CD8-positive, alpha-beta memory T cell (primary cell): ENCODE measurements around the gene CCNA2. TPM values are rescaled to one million over a fixed set of nuclear protein-coding genes. Genes with fewer than 3 reads are reported as not detected.
A peak's percentile ranks its signal among the peaks of the same experiment; 100 is the strongest.

Source experiments
- CTCF ChIA-PET: fragments of 350-600 bp; sonication (Branson Sonifier 250); formaldehyde crosslinking; loops from one replicate; lab custom pipeline; 2021; ENCODE audit warnings: antibody characterized with exemption; lab: Charles Lee
- POLR2A ChIA-PET: fragments of 350-600 bp; sonication (Branson Sonifier 250); formaldehyde crosslinking; loops from one replicate; lab custom pipeline; 2021; ENCODE audit warnings: antibody characterized with exemption; lab: Charles Lee
- DNase-seq, 5 donors: peaks; one replicate each; pipeline versions ENCODE4 v3.0.0 to v3.0.0-alpha.2; 2020 to 2022; ENCODE audit warnings: mixed read lengths in 1 of 5
- H3K27ac ChIP-seq: one replicate; pipeline ENCODE4 v1.7.0; 2013; ENCODE audit warnings: low read depth, mild to moderate bottlenecking, low read length, moderate library complexity
- H3K27me3 ChIP-seq: 2 replicates; pipeline ENCODE4 v1.7.0; 2013; ENCODE audit warnings: low read length, mild to moderate bottlenecking; ENCODE audit not compliant: insufficient read depth, poor library complexity, severe bottlenecking
- H3K36me3 ChIP-seq: 2 replicates; pipeline ENCODE4 v1.7.0; 2013; ENCODE audit warnings: mild to moderate bottlenecking, low read length, moderate library complexity; ENCODE audit not compliant: insufficient read depth
- H3K4me1 ChIP-seq: 2 replicates; pipeline ENCODE4 v1.7.0; 2013; ENCODE audit warnings: mild to moderate bottlenecking, low read length, moderate library complexity; ENCODE audit not compliant: insufficient read depth
- H3K4me3 ChIP-seq: 2 replicates; pipeline ENCODE4 v1.7.0; 2013; ENCODE audit warnings: mild to moderate bottlenecking, low read length
- H3K9me3 ChIP-seq: 2 replicates; pipeline ENCODE4 v1.7.0; 2013; ENCODE audit warnings: mild to moderate bottlenecking, low read length
- H3K27ac Mint-ChIP-seq, 8 donors: one replicate each; pipeline ENCODE4 v1.8.0; 2020 to 2021; ENCODE audit warnings: mixed read lengths in 8 of 8, mild to moderate bottlenecking in 6 of 8, inconsistent platforms in 3 of 8, moderate library complexity in 3 of 8
- H3K27me3 Mint-ChIP-seq, 2 donors: one replicate each; pipeline ENCODE4 v1.8.0; 2020 to 2021; ENCODE audit warnings: mixed read lengths in 2 of 2, mild to moderate bottlenecking in 1 of 2, moderate library complexity in 1 of 2
- H3K36me3 Mint-ChIP-seq, 3 donors: one replicate each; pipeline ENCODE4 v1.8.0; 2020 to 2021; ENCODE audit warnings: mixed read lengths in 3 of 3, inconsistent platforms in 1 of 3, mild to moderate bottlenecking in 1 of 3
- H3K4me1 Mint-ChIP-seq, 3 donors: one replicate each; pipeline ENCODE4 v1.8.0; 2020 to 2021; ENCODE audit warnings: mixed read lengths in 3 of 3, inconsistent platforms in 1 of 3, mild to moderate bottlenecking in 1 of 3
- H3K4me3 Mint-ChIP-seq, 7 donors: one replicate each; pipeline ENCODE4 v1.8.0; 2020 to 2021; ENCODE audit warnings: mixed read lengths in 7 of 7, mild to moderate bottlenecking in 6 of 7, moderate library complexity in 4 of 7, inconsistent platforms in 2 of 7
- H3K9me3 Mint-ChIP-seq, 5 donors: one replicate each; pipeline ENCODE4 v1.8.0; 2020 to 2022; ENCODE audit warnings: mixed read lengths in 5 of 5, mild to moderate bottlenecking in 3 of 5, moderate library complexity in 2 of 5, inconsistent platforms in 1 of 5
- polyA plus RNA-seq: library from polyadenylated mRNA; unstranded; fragments of 300-500 nt; fragmentation: Illumina TruSeq; gene quantifications from one replicate; pipeline ENCODE4 v1.2.3, GENCODE V29; 2021
- total RNA-seq, 2 experiments: library from RNA; stranded (reverse); gene quantifications; one replicate each; pipeline ENCODE4 v1.2.3, GENCODE V29; 2021

CCNA2 gene
- total and polyA plus RNA-seq, 3 experiments from 2014 or later = 0.28 to 73.5 (median 72.1) TPM

- Histone ChIP-seq H3K27ac (no peak overlapping the region), H3K36me3 (peaks cover 5% of the 10 kb centered on the region), H3K9me3 (no peaks in the 10 kb centered on the region), H3K4me1 (no peaks in the 10 kb centered on the region), H3K27me3 (no peaks in the 10 kb centered on the region), H3K4me3 (no peak overlapping the region)
- H3K4me3 Mint-ChIP-seq = no peak overlapping the region
- H3K27ac Mint-ChIP-seq = peak overlapping the region in 1 of 8 donors; percentile 0
- H3K27me3 Mint-ChIP-seq = no peaks in the 10 kb centered on the region
- peaks cover 20 to 54% (median 22%) of the 10 kb centered on the region in 3 donors for H3K36me3 Mint-ChIP-seq
- H3K4me1 Mint-ChIP-seq = no peaks in the 10 kb centered on the region
- POLR2A ChIA-PET = no interaction called here
- CTCF ChIA-PET = no interaction called here
- no peak for DNase-seq
- no peaks in the 10 kb centered on the region for H3K9me3 Mint-ChIP-seq
These were observed 19.2 kb upstream of the CCNA2 start for GRCh38 chr4:121842862-121843261.

- no peak overlapping the region for H3K4me3 Mint-ChIP-seq
- no peaks in the 10 kb centered on the region for H3K4me1 ChIP-seq
- H3K9me3 Mint-ChIP-seq = no peaks in the 10 kb centered on the region
- peaks cover 2% of the 10 kb centered on the region for H3K36me3 ChIP-seq
- no peak overlapping the region for H3K27ac Mint-ChIP-seq
- no peak for DNase-seq
- H3K27ac ChIP-seq = no peak overlapping the region
- no peak overlapping the region for H3K4me3 ChIP-seq
- H3K4me1 Mint-ChIP-seq = no peaks in the 10 kb centered on the region
- no peaks in the 10 kb centered on the region for H3K27me3 ChIP-seq
- CTCF ChIA-PET = no interaction called here
- POLR2A ChIA-PET = no interaction called here
- no peaks in the 10 kb centered on the region for H3K27me3 Mint-ChIP-seq
- peaks cover 13 to 41% (median 18%) of the 10 kb centered on the region in 3 donors for H3K36me3 Mint-ChIP-seq
- H3K9me3 ChIP-seq = no peaks in the 10 kb centered on the region
These were observed 14.5 kb upstream of the CCNA2 start for GRCh38 chr4:121838136-121838535.

DNA sequence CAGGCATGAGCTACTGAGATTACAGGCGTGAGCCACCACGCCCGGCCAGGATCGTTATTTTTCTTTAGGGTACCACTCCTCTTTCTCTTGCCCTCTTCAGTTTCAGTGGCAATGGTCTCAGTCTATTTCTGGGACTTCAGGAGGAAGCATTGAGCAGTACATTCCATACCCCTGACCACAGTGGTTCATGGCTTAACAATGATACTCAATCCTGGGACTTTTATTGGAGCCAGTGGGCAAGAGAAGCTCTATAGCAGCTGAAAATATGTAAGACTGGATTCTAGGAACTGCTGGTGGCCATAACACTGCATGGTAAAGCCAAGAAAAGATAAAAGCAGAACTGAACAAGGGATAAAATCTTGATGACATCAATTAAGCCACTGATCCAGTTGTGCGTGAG lies 5.8 kb upstream of the CCNA2 start:
- H3K9me3 Mint-ChIP-seq = no peaks in the 10 kb centered on the region
- Histone ChIP-seq H3K4me1 (no peaks in the 10 kb centered on the region), H3K36me3 (peaks cover 6% of the 10 kb centered on the region), H3K27me3 (no peaks in the 10 kb centered on the region), H3K9me3 (no peaks in the 10 kb centered on the region), H3K4me3 (no peak overlapping the region), H3K27ac (no peak overlapping the region)
- no peak overlapping the region for H3K4me3 Mint-ChIP-seq
- ChIA-PET CTCF (interaction anchor here (0.7 to 1.1 kb wide), 2 partner anchors 271 to 904 kb away, joined by 3 to 4 read pairs; no protein-coding TSS in a partner anchor), POLR2A (no interaction called here)
- DNase-seq = no peak
- H3K36me3 Mint-ChIP-seq = peaks cover 0 to 40% (median 0%) of the 10 kb centered on the region in 3 donors
- H3K27me3 Mint-ChIP-seq = no peaks in the 10 kb centered on the region
- H3K27ac Mint-ChIP-seq = no peak overlapping the region
- peaks cover 0 to 5% (median 0%) of the 10 kb centered on the region in 3 donors for H3K4me1 Mint-ChIP-seq

DNA sequence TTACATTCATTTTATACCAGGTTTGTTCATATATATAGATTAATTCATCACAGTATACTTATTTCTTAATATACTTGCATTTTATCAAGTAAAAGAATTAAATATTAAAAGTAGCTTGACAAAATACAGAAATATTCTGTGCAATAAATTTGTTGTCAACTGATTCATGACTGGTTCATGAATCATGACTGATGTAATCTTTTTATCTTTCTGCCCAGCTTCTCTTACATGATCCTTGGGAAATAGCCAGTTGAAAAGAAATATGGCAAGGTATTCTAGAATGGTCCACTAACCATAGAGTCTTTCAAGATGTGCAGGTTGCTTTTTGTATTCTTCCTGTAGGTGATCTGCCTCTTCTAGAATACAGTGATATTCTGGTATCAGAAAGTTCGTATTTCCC lies 4.2 kb upstream of the CCNA2 start:
- Mint-ChIP-seq H3K4me1 (peaks cover 10 to 19% (median 15%) of the 10 kb centered on the region in 3 donors), H3K36me3 (peaks cover 0 to 39% (median 0%) of the 10 kb centered on the region in 3 donors), H3K4me3 (no peak overlapping the region), H3K9me3 (no peaks in the 10 kb centered on the region), H3K27me3 (peaks cover 0 to under 1% of the 10 kb centered on the region in 2 donors), H3K27ac (no peak overlapping the region)
- H3K4me3 ChIP-seq = no peak overlapping the region
- ChIA-PET CTCF (interaction anchor here (1.7 to 2.5 kb wide), 2 partner anchors 8 to 27 kb away, joined by 4 to 7 read pairs; partner anchors contain the start of gene EXOSC9), POLR2A (no interaction called here)
- no peaks in the 10 kb centered on the region for H3K27me3 ChIP-seq
- H3K4me1 ChIP-seq = peaks cover 5% of the 10 kb centered on the region
- H3K36me3 ChIP-seq = peaks cover under 1% of the 10 kb centered on the region
- no peaks in the 10 kb centered on the region for H3K9me3 ChIP-seq
- DNase-seq = no peak
- no peak overlapping the region for H3K27ac ChIP-seq

- H3K4me3 Mint-ChIP-seq = peak overlapping the region in 4 of 7 donors; percentile 31 to 71 (median 38)
These were observed 1.3 kb upstream of the CCNA2 start for GRCh38 chr4:121824950-121825349.

GRCh38 chr4:121824171-121824527 lies 466 bp upstream of the CCNA2 start:
- H3K4me1 ChIP-seq = peaks cover 5% of the 10 kb centered on the region
- H3K9me3 ChIP-seq = no peaks in the 10 kb centered on the region
- Mint-ChIP-seq H3K9me3 (no peaks in the 10 kb centered on the region), H3K27ac (peak overlapping the region; percentile 8 to 95 (median 90)), H3K4me1 (peaks cover 17 to 34% (median 22%) of the 10 kb centered on the region in 3 donors), H3K36me3 (peaks cover 0 to 18% (median 0%) of the 10 kb centered on the region in 3 donors), H3K4me3 (peak overlapping the region; percentile 79 to 95 (median 93)), H3K27me3 (peaks cover 0 to 2% of the 10 kb centered on the region in 2 donors)
- H3K36me3 ChIP-seq = no peaks in the 10 kb centered on the region
- ChIA-PET POLR2A (interaction anchor here (0.6 to 2.2 kb wide), 4 partner anchors 23 to 499 kb away, joined by 3 to 10 read pairs (median 4); partner anchors contain the start of genes BBS7 and EXOSC9), CTCF (interaction anchor here (0.9 to 1.6 kb wide), 3 partner anchors 10 to 23 kb away, joined by 3 to 5 read pairs (median 3); partner anchors contain the start of gene EXOSC9)
- DNase-seq = no peak
- peak overlapping the region; percentile 45 for H3K27ac ChIP-seq
- peak overlapping the region; percentile 83 for H3K4me3 ChIP-seq
- H3K27me3 ChIP-seq = no peaks in the 10 kb centered on the region

More at GRCh38 chr4:121824950-121825349, 1.3 kb upstream of the CCNA2 start:
- Histone ChIP-seq H3K27ac (no peak overlapping the region), H3K9me3 (no peaks in the 10 kb centered on the region), H3K4me1 (peaks cover 5% of the 10 kb centered on the region), H3K4me3 (no peak overlapping the region), H3K36me3 (no peaks in the 10 kb centered on the region), H3K27me3 (no peaks in the 10 kb centered on the region)
- ChIA-PET CTCF (interaction anchor here (1.2 to 1.6 kb wide), 2 partner anchors 22 to 24 kb away, joined by 3 to 5 read pairs; partner anchors contain the start of gene EXOSC9), POLR2A (interaction anchor here (1.5 to 2.2 kb wide), 2 partner anchors 23 to 45 kb away, joined by 3 to 10 read pairs; partner anchors contain the start of genes BBS7 and EXOSC9)
- H3K9me3 Mint-ChIP-seq = no peaks in the 10 kb centered on the region
- peaks cover 17 to 32% (median 22%) of the 10 kb centered on the region in 3 donors for H3K4me1 Mint-ChIP-seq
- DNase-seq = no peak
- H3K36me3 Mint-ChIP-seq = peaks cover 0 to 21% (median 0%) of the 10 kb centered on the region in 3 donors
- peak overlapping the region in 3 of 8 donors; percentile 35 to 43 (median 38) for H3K27ac Mint-ChIP-seq
- H3K27me3 Mint-ChIP-seq = peaks cover 0 to 2% of the 10 kb centered on the region in 2 donors

- peaks cover 0 to 24% (median 0%) of the 10 kb centered on the region in 3 donors for H3K36me3 Mint-ChIP-seq
These were observed 733 bp downstream of the CCNA2 start for GRCh38 chr4:121822796-121823504.

GRCh38 chr4:121822047-121822446 lies 1.6 kb downstream of the CCNA2 start:
- CTCF ChIA-PET = no interaction called here
- H3K27ac Mint-ChIP-seq = peak overlapping the region in 3 of 8 donors; percentile 37 to 95 (median 92)

More at GRCh38 chr4:121822796-121823504, 733 bp downstream of the CCNA2 start:
- Histone ChIP-seq H3K4me3 (peak overlapping the region; percentile 83), H3K4me1 (peaks cover 5% of the 10 kb centered on the region), H3K27ac (peak overlapping the region; percentile 57), H3K27me3 (no peaks in the 10 kb centered on the region), H3K36me3 (no peaks in the 10 kb centered on the region), H3K9me3 (no peaks in the 10 kb centered on the region)
- DNase-seq = peak; percentile 4 to 55 (median 13)
- CTCF ChIA-PET = no interaction called here
- POLR2A ChIA-PET = no interaction called here
- peak overlapping the region; percentile 79 to 95 (median 93) for H3K4me3 Mint-ChIP-seq
- peaks cover 17 to 43% (median 26%) of the 10 kb centered on the region in 3 donors for H3K4me1 Mint-ChIP-seq
- H3K27ac Mint-ChIP-seq = peak overlapping the region; percentile 22 to 95 (median 54)
- no peaks in the 10 kb centered on the region for H3K9me3 Mint-ChIP-seq
- peaks cover 0 to 2% of the 10 kb centered on the region in 2 donors for H3K27me3 Mint-ChIP-seq

More at GRCh38 chr4:121822047-121822446, 1.6 kb downstream of the CCNA2 start:
- peaks cover 5% of the 10 kb centered on the region for H3K4me1 ChIP-seq
- H3K27me3 ChIP-seq = no peaks in the 10 kb centered on the region
- Mint-ChIP-seq H3K4me3 (peak overlapping the region; percentile 18 to 95 (median 89)), H3K4me1 (peaks cover 17 to 43% (median 26%) of the 10 kb centered on the region in 3 donors), H3K27me3 (peaks cover 0 to 2% of the 10 kb centered on the region in 2 donors), H3K9me3 (no peaks in the 10 kb centered on the region), H3K36me3 (peaks cover 0 to 27% (median 0%) of the 10 kb centered on the region in 3 donors)
- no peaks in the 10 kb centered on the region for H3K9me3 ChIP-seq
- H3K27ac ChIP-seq = peak overlapping the region; percentile 57
- DNase-seq = no peak
- H3K4me3 ChIP-seq = peak overlapping the region; percentile 83
- H3K36me3 ChIP-seq = no peaks in the 10 kb centered on the region
- POLR2A ChIA-PET = no interaction called here
